Measurements from ENCODE around the gene CEP95.
A peak's percentile ranks its signal among the peaks of the same experiment; 100 is the strongest.

DNA sequence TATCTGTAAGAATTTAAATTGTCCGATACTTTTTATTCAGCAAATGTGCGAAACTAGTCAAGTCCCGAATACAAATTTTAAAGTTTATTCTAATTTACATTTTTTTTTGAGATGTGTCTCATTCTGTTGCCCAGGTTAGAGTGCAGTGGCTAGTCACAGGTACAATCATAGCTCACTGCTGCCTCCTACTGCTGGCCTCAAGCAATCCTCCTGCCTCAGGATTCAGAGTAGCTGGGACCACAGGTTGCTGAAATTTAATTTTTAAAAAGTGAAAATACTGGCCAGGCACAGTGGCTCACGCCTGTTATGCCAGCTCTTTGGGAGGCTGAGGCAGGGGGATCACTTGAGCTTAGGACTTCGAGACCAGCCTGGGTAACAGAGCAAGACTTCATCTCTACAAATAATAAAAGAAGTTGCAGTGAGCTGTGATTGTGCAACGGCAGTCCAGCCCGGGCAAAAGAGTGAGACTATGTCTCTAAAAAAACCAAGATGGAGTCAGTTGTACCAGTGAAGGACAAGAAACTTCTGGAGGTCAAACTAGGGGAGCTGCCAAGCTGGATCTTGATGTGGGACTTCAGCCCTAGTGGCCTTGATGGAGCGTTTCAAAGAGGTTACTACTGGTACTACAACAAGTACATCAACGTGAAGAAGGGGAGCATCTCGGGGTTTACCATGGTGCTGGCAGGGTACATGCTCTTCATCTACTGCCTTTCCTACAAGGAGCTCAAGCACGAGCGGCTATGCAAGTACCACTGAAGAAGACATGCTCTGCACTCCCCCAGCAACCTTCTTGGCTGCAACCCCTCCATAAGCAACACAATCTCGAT, 15.5 kb upstream of the CEP95 start:
- TF ChIP-seq, protein P1, sequence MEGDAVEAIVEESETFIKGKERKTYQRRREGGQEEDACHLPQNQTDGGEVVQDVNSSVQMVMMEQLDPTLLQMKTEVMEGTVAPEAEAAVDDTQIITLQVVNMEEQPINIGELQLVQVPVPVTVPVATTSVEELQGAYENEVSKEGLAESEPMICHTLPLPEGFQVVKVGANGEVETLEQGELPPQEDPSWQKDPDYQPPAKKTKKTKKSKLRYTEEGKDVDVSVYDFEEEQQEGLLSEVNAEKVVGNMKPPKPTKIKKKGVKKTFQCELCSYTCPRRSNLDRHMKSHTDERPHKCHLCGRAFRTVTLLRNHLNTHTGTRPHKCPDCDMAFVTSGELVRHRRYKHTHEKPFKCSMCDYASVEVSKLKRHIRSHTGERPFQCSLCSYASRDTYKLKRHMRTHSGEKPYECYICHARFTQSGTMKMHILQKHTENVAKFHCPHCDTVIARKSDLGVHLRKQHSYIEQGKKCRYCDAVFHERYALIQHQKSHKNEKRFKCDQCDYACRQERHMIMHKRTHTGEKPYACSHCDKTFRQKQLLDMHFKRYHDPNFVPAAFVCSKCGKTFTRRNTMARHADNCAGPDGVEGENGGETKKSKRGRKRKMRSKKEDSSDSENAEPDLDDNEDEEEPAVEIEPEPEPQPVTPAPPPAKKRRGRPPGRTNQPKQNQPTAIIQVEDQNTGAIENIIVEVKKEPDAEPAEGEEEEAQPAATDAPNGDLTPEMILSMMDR (IDR thresholded peaks at IDR 0.05 in 4 of 5, conservative IDR thresholded peaks at IDR 0.05 in 1 of 5): peak in 4 of 5 experiments; percentile 20 to 44 (median 31)
- TF ChIP-seq POLR2A (IDR thresholded peaks at IDR 0.05): no peak
